ENCODE data around the gene SPHK2.

DNA sequence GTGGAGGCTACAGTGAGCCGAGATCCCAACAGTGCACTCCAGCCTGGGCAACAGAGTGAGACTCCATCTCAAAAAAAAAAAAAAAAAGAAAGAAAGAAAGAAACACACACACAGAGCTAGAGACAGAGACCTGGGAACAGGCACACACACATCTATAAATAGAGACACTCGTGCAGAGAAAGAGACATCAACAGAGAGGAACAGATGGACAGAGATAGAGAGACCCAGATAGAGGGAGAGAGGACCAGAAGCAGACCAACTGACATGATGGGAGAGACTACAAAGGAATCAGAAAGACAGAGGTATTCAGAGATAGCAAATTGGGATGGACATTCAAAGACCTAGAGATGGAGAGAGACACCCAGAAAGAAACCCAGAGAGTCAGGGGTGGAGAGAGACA, 28.8 kb downstream of the SPHK2 start:
- TF ChIP-seq, protein P1, sequence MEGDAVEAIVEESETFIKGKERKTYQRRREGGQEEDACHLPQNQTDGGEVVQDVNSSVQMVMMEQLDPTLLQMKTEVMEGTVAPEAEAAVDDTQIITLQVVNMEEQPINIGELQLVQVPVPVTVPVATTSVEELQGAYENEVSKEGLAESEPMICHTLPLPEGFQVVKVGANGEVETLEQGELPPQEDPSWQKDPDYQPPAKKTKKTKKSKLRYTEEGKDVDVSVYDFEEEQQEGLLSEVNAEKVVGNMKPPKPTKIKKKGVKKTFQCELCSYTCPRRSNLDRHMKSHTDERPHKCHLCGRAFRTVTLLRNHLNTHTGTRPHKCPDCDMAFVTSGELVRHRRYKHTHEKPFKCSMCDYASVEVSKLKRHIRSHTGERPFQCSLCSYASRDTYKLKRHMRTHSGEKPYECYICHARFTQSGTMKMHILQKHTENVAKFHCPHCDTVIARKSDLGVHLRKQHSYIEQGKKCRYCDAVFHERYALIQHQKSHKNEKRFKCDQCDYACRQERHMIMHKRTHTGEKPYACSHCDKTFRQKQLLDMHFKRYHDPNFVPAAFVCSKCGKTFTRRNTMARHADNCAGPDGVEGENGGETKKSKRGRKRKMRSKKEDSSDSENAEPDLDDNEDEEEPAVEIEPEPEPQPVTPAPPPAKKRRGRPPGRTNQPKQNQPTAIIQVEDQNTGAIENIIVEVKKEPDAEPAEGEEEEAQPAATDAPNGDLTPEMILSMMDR (IDR thresholded peaks at IDR 0.05): no peak
- TF ChIP-seq POLR2A (IDR thresholded peaks at IDR 0.05): no peak
